GM12878 (cell line): Measurements from ENCODE around the gene FBRSL1. TPM values are rescaled to one million over a fixed set of nuclear protein-coding genes. Genes with fewer than 3 reads are reported as not detected.

Experiments used
- ATAC-seq: fragments of 200-7000 bp; cut with Tn5 transposase; 3 replicates; pipeline ENCODE4 v1.9.1; 2020; ENCODE audit warnings: mild to moderate bottlenecking, moderate library complexity
- BruUV-seq: library from RNA; stranded (reverse); fragments of 400-500 nt; replicated peaks from 2 replicates; lab custom pipeline; 2021; lab: Mats Ljungman, UMichigan
- CTCF ChIA-PET: fragments of 300-600 bp; sonication (Branson Sonifier 250); formaldehyde crosslinking; extraction: SDS; loops from one replicate; lab custom pipeline; 2021; ENCODE audit warnings: inconsistent platforms; lab: Yijun Ruan, JAX
- POLR2A ChIA-PET: fragments of 350-600 bp; formaldehyde crosslinking; extraction: SDS; loops from one replicate; lab custom pipeline; 2021; ENCODE audit warnings: inconsistent platforms; lab: Charles Lee
- RAD21 ChIA-PET: fragments of 300-600 bp; sonication (Branson Sonifier 250); formaldehyde crosslinking; loops from one replicate; lab custom pipeline; 2023; ENCODE audit warnings: antibody characterized with exemption; ENCODE audit not compliant: unreplicated experiment; lab: Charles Lee
- SMC1A ChIA-PET: fragments of 300-600 bp; sonication (Branson Sonifier 250); formaldehyde crosslinking; loops from one replicate; lab custom pipeline; 2023; ENCODE audit not compliant: unreplicated experiment, uncharacterized antibody; lab: Charles Lee
- DNase-seq: peaks from one replicate; pipeline ENCODE4 v3.0.0-alpha.2; 2011; ENCODE audit warnings: low read depth, low spot score
- FAIRE-seq: peaks from 3 replicates; lab custom pipeline; 2011; peaks lifted over from hg19 to GRCh38; lab: Jason Lieb, UNC
- H2AFZ ChIP-seq: 2 replicates; pipeline ENCODE4 v1.6.0; 2011; ENCODE audit warnings: low read depth, low read length, control low read depth; ENCODE audit not compliant: control insufficient read depth
- H3K27ac ChIP-seq: 2 replicates; pipeline ENCODE4 v1.5.1; 2011; ENCODE audit warnings: control low read depth; ENCODE audit not compliant: control insufficient read depth, insufficient read depth
- H3K27me3 ChIP-seq, 2 experiments: replicated peaks in 1 of 2; 2 replicates each; pipeline versions ENCODE4 v1.6.0 to v1.6.1; 2011; ENCODE audit warnings: low read length in 1 of 2; ENCODE audit not compliant: control insufficient read depth in 2 of 2, insufficient read depth in 2 of 2
- H3K36me3 ChIP-seq, 2 experiments: 2 replicates each; pipeline ENCODE4 v1.5.1; 2011; ENCODE audit warnings: low read length in 1 of 2; ENCODE audit not compliant: control insufficient read depth in 2 of 2, insufficient read depth in 2 of 2
- H3K4me1 ChIP-seq: 2 replicates; pipeline ENCODE4 v1.6.1; 2011; ENCODE audit warnings: mild to moderate bottlenecking, low read length, moderate library complexity, mixed read lengths; ENCODE audit not compliant: control insufficient read depth, insufficient read depth
- H3K4me2 ChIP-seq: 2 replicates; pipeline ENCODE4 v1.6.0; 2011; ENCODE audit warnings: control low read depth; ENCODE audit not compliant: control insufficient read depth, insufficient read depth
- H3K4me3 ChIP-seq: fragments of 200-600 bp; sonication (generic); 2 replicates; pipeline ENCODE4 v1.5.1; 2016
- H3K79me2 ChIP-seq: 2 replicates; pipeline ENCODE4 v1.6.0; 2011; ENCODE audit warnings: low read length; ENCODE audit not compliant: control insufficient read depth, insufficient read depth
- H3K9ac ChIP-seq: 2 replicates; pipeline ENCODE4 v1.8.0; 2011; ENCODE audit warnings: low read length, control low read depth, mixed read lengths; ENCODE audit not compliant: control insufficient read depth, insufficient read depth
- H3K9me3 ChIP-seq: replicated peaks from 3 replicates; pipeline ENCODE4 v1.5.1; 2011; ENCODE audit warnings: mild to moderate bottlenecking, low read length; ENCODE audit not compliant: control insufficient read depth, insufficient read depth
- H4K20me1 ChIP-seq: 2 replicates; pipeline ENCODE4 v1.6.0; 2011; ENCODE audit not compliant: control insufficient read depth, insufficient read depth
- CTCF ChIP-seq, 3 experiments: IDR thresholded peaks in 2 of 3; conservative IDR thresholded peaks in 1 of 3; 2 replicates each; pipeline ENCODE4 v1.5.1; 2011; ENCODE audit warnings: low read depth in 3 of 3, low read length in 3 of 3, mild to moderate bottlenecking in 3 of 3, control low read depth in 2 of 3, moderate library complexity in 2 of 3, inconsistent platforms in 1 of 3, mixed read lengths in 1 of 3; ENCODE audit not compliant: control insufficient read depth in 2 of 3, insufficient read depth in 1 of 3; ENCODE audit errors: extremely low read depth in 1 of 3
- EGR1 ChIP-seq, 2 experiments: IDR thresholded peaks; 1 replicate in 1 of 2; 2 replicates in 1 of 2; pipeline ENCODE4 v1.6.1; 2011 to 2012; ENCODE audit warnings: low read depth in 2 of 2, low read length in 2 of 2, borderline replicate concordance in 1 of 2, mild to moderate bottlenecking in 1 of 2, moderate library complexity in 1 of 2
- EZH2 ChIP-seq: IDR thresholded peaks from 2 replicates; pipeline ENCODE4 v1.6.1; 2012; ENCODE audit warnings: low read depth, mild to moderate bottlenecking, control low read depth, inconsistent platforms, low read length, borderline replicate concordance; ENCODE audit not compliant: control insufficient read depth
- IRF4 ChIP-seq: IDR thresholded peaks from 2 replicates; pipeline ENCODE4 v1.6.1; 2011; ENCODE audit warnings: low read depth, low read length
- MTA3 ChIP-seq: IDR thresholded peaks from 2 replicates; pipeline ENCODE4 v1.6.1; 2012; ENCODE audit warnings: low read length, inconsistent platforms, borderline replicate concordance
- RCOR1 ChIP-seq: conservative IDR thresholded peaks from 2 replicates; pipeline ENCODE4 v1.6.1; 2012; ENCODE audit warnings: low read depth, low read length, improper control_type of control experiment
- REST ChIP-seq: IDR thresholded peaks from 2 replicates; pipeline ENCODE4 v1.6.1; 2012; ENCODE audit warnings: mild to moderate bottlenecking, low read depth, low read length
- SREBF1 ChIP-seq: IDR thresholded peaks from 2 replicates; pipeline ENCODE4 v1.6.1; 2012; ENCODE audit warnings: mild to moderate bottlenecking, low read length
- SRF ChIP-seq, 2 experiments: IDR thresholded peaks; 2 replicates each; pipeline ENCODE4 v1.6.1; 2011; ENCODE audit warnings: low read depth in 2 of 2, low read length in 2 of 2, mild to moderate bottlenecking in 1 of 2, moderate library complexity in 1 of 2
- ZBTB11 ChIP-seq: fragments of 450-650 bp; formaldehyde crosslinking; IDR thresholded peaks from 2 replicates; pipeline ENCODE4 v1.5.0; 2022; ENCODE audit warnings: mild to moderate bottlenecking, missing genetic modification characterization
- WGBS: methylation state at CpG from one replicate; pipeline ENCODE4 v1.1.6; 2016; ENCODE audit warnings: low lambda C conversion rate; ENCODE audit not compliant: insufficient replicate concordance, insufficient coverage; ENCODE audit errors: missing lambda C conversion rate; 5-methylcytosine and 5-hydroxymethylcytosine counted together
- in situ Hi-C: fragments of 300-500 bp; cut with MboI; formaldehyde crosslinking; loops from 9 replicates; pipeline ENCODE4 v1.14.3; 2018; ENCODE audit warnings: mixed read lengths
- intact Hi-C: fragments of 100-400 bp; cut with micrococcal nuclease; formaldehyde crosslinking; loops from one replicate; pipeline ENCODE4 v1.14.2; 2022; ENCODE audit not compliant: unreplicated experiment
- polyA plus RNA-seq, 11 experiments: library from polyadenylated mRNA; depleted of rRNA in 4 of 11; unstranded in 6 of 11; stranded (reverse) in 5 of 11; fragments of >200 nt; fragmentation: Nextera tagmentation in 4 of 11; fragmentation: Illumina TruSeq in 1 of 11; extraction: Ambion mirVana in 4 of 11; extraction: Trizol in 1 of 11; gene quantifications; 1 replicate in 1 of 11; 2 replicates in 10 of 11; pipeline versions ENCODE4 v1.2.1 to v1.2.3, GENCODE V29; 2011 to 2016; ENCODE audit warnings: inconsistent platforms in 2 of 11, missing spikeins in 2 of 11, low read depth in 1 of 11
- total RNA-seq, 4 experiments: library from RNA; depleted of rRNA in 3 of 4; stranded (reverse); fragments of >200 nt in 3 of 4; fragmentation: Illumina TruSeq in 1 of 4; extraction: Trizol in 1 of 4; gene quantifications; 2 replicates each; pipeline versions ENCODE4 v1.2.1 to v1.2.3, GENCODE V29; 2013 to 2021

Gene FBRSL1
- total and polyA plus RNA-seq, 10 of the 15 experiments (the other 5 are each of a cell fraction or from before 2014, with no cell fraction given), result 0.19 to 55.1 (median 4.1) TPM

- no peaks in the 10 kb centered on the region; the same call in 1 of the 2 replicates for H4K20me1 ChIP-seq
- H3K9ac ChIP-seq, result no peak overlapping the region
- DNase-seq, result no peak
- no peak overlapping the region for H3K27ac ChIP-seq
- no peak for FAIRE-seq
- H3K9me3 ChIP-seq, result no peaks in the 10 kb centered on the region
- H2AFZ ChIP-seq, result no peak overlapping the region
- POLR2A ChIA-PET, result no interaction called here
- RAD21 ChIA-PET, result no interaction called here
- H3K4me3 ChIP-seq, result no peak overlapping the region
- no TSS peak for BruUV-seq
- SMC1A ChIA-PET, result no interaction called here
- H3K79me2 ChIP-seq, result no peaks in the 10 kb centered on the region
- whole genome bisulfite sequencing, result 81% methylated on average over 17 of the region's 25 CpGs
- H3K36me3 ChIP-seq, result no peaks in the 10 kb centered on the region; a peak in 1 of 4 replicates
- CTCF ChIA-PET, result interaction anchor here (1.7 kb wide), 1 partner anchor 112 kb away, joined by 6 read pairs; no protein-coding TSS in a partner anchor
- in situ Hi-C loops (no loop called here), intact Hi-C loops (no loop called here)
- no peak for ATAC-seq
- H3K4me1 ChIP-seq, result no peaks in the 10 kb centered on the region; the same call in 1 of the 2 replicates
- no peaks in the 10 kb centered on the region for H3K27me3 ChIP-seq
- H3K4me2 ChIP-seq, result no peak overlapping the region
- TF ChIP-seq IRF4 (no peak), SRF (IDR thresholded peaks at IDR 0.05; ENCODE audit: low read depth in 2 of 2, low read length in 2 of 2) (no peak), EZH2 (no peak), REST (no peak), EGR1 (IDR thresholded peaks at IDR 0.05; ENCODE audit: borderline replicate concordance in 1 of 2, low read depth in 2 of 2, low read length in 2 of 2) (no peak), MTA3 (no peak), ZBTB11 (CRISPR knock-in tag) (no peak), SREBF1 (no peak), CTCF (IDR thresholded peaks at IDR 0.05 in 2 of 3, conservative IDR thresholded peaks at IDR 0.05 in 1 of 3; ENCODE audit: control insufficient read depth in 2 of 3, extremely low read depth in 1 of 3, insufficient read depth in 1 of 3, low read depth in 3 of 3, low read length in 3 of 3) (no peak), RCOR1 (no peak)
These were observed 37.4 kb downstream of the FBRSL1 start for GRCh38 chr12:132527186-132527882.
